T-helper 1 cell treated with Interleukin-12 subunit alpha and Interleukin-12 subunit beta and Interleukin-4 antibody, amounts not matched to agents 30 ng/mL and 1 ng/mL, for 36 hours (primary cell): ENCODE results near the gene DMBX1. TPM values are rescaled to one million over a fixed set of nuclear protein-coding genes. Genes with fewer than 3 reads are reported as not detected.

Source experiments
- intact Hi-C: fragments of 100-400 bp; cut with micrococcal nuclease; formaldehyde crosslinking; loops from one replicate; pipeline ENCODE4 v1.15.1; 2024
- total RNA-seq: library from RNA; stranded (reverse); gene quantifications from 2 replicates; pipeline ENCODE4 v1.2.3, GENCODE V29; 2022

Gene DMBX1
- total RNA-seq, 1 donor from 2014 or later = not detected

DNA sequence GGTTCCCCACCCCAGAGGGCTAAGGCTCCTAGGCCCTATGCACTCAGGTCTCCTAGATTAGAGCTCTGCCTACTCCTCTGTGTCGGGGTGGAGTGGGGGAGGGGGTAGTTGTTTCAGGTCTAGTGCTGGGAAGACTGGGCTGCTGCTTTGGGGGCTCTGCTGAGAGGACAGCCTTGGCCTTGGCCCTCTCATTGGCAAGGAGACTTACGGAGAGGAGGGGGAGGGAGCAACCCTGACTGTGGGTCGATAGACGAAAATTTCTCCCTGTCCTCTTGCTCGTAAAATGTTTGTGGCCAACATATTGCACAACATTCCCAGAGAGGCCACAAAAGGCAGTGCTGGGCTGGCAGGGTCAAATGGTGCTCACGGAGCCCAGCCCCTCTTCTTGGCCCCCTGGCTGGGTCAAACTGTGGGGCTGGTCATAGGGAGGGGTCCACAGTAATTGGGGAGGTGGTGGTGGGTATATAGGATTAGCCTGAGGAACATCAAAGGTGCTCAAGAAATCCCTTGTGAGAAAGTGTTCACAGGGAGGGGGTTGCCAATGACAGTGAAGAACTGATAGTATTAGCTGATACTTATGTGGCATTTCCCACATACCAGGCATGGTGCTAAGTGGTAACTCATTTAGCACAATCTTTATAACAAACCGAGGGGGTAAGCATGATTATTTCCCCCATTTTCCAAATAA lies 8.5 kb upstream of the DMBX1 start:
- intact Hi-C loops = no loop called here

- intact Hi-C loops = no loop called here
These were observed 7.7 kb upstream of the DMBX1 start for GRCh38 chr1:46481961-46482360.

- intact Hi-C loops = no loop called here
These were observed 6.0 kb upstream of the DMBX1 start for GRCh38 chr1:46483589-46483988.

GRCh38 chr1:46484783-46485490 lies 4.7 kb upstream of the DMBX1 start:
- intact Hi-C loops = no loop called here

DNA sequence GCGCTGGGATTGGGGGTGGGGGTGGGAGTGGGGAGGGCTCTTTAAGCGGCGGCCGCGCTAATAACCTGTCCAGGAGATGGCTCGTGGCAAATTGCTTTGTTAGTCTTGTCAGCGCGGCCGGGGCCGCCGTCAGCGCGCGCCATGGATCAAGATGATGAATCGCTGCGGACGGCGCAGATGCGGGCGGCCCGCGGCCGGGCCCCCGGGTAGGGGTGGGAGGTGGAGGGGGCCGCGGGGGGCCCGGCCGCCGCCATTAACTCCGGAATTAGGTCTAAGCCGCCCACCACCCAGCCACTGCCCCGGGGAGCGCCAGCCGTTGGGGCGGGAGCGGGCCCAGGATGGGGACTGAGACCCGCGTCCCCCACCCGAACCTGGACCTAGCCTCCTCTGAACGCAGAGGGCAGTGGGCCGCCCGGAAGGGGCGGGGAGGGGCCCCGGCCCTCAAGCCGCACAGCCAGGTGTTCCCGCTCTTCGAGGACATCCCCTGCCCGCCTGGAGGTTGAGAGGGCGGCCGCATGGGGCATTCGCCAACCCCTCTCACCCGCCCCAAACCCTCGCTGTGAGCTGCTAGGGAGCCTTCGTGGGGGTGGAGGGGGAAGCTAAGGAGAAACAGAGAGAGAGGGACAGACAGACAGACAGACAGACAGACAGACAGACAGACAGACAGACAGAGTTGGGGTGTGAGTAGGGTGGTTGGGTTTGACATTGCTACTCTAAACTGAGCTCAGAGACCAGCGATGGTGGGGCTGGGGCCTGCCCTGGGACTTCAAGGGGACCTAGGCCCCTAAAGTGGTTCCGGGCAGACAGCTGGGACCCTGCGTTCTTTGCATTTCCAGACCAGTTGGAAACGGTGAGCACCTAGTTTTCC lies 3.8 kb upstream of the DMBX1 start:
- intact Hi-C loops = no loop called here

GRCh38 chr1:46486432-46487015 lies 3.1 kb upstream of the DMBX1 start:
- intact Hi-C loops = no loop called here

- intact Hi-C loops = no loop called here
These were observed 1.8 kb upstream of the DMBX1 start for GRCh38 chr1:46487818-46488218.

- intact Hi-C loops = no loop called here
These were observed 1.1 kb upstream of the DMBX1 start for GRCh38 chr1:46488343-46489168.

DNA sequence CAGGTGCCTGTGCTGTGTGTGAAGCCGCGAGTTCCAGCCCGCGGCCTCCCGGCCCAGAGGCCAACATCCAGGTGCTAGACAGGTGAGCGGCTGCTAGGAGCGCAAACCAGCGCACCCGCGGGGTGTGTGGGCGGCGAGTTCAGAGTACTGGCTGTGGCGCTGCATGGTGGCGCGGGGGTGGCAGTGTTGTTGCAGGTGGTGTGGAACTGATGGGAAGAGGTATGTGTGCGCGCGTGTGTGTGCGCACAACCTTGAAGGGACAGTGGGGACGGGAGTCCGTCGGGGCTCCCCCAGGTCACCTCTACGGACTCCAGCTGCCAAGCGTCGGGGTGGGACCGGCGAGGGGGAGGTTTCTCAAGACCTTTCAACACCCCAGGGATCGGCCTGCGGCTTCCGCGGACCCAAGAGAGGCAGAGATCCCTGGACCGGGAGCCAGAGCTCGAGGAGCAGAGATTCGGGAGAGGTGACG lies 433 bp upstream of the DMBX1 start:
- intact Hi-C loops = no loop called here

DNA sequence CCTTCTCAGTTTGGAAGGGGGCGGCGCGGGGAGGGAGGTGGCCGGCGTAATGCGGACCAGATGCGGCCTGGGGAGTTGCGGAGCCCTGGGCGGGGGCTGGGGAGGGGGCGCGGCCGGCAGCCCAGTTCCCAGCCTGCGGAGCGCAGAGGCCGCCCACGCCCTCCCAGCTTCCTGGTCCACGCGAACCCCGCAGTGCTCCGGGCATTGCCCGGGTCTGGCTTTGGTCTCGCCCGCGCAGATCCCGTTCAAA lies 695 bp downstream of the DMBX1 start:
- intact Hi-C loops = loop anchor here (2.0 to 10.0 kb wide), 2 partner anchors 742 to 944 kb away; partner anchors contain the start of genes FOXD2 and TAL1

DNA sequence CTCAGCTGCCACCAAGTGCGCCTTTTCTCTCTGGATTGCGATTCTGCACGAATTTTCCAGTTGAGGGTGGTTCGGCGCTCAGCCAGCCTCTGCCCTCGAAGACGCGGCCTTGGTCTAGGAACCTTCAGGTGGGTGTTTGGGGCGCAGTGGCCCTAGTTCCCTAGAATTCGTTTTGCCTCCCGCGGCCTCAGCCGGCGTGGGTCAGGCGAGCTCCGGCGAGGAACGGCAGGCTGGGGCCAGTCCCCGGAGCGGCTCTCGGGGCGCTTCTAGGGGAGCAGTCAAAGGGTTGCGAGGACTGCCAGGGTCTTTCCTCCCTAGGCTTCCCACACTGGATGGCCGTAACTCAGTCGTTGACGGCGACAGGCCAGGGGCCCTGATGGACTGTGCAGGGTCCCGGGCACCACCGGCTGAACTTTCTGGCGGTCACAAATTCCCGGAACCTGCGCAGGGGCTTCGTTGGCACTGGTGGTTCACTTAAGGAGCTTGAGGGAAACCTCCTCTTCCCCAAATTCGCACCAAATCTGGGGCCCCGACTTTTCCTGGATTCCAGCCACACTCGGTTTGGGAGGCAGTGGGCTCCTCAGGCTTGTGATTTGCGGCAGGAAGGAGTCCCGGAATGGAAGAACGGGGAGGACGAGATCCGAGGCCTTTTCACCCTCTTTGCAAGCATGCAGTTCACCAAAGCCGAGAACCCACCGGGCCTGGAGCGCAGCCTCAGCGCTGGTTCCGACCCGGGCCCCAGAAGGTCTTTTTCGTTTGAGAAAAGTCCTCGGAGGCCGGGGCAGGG lies 1.2 kb downstream of the DMBX1 start:
- intact Hi-C loops = loop anchor here (2.0 to 10.0 kb wide), 2 partner anchors 742 to 944 kb away; partner anchors contain the start of genes FOXD2 and TAL1

GRCh38 chr1:46491443-46492268 lies 2.0 kb downstream of the DMBX1 start:
- intact Hi-C loops = loop anchor here (2.0 to 10.0 kb wide), 2 partner anchors 741 to 943 kb away; partner anchors contain the start of genes FOXD2 and TAL1

DNA sequence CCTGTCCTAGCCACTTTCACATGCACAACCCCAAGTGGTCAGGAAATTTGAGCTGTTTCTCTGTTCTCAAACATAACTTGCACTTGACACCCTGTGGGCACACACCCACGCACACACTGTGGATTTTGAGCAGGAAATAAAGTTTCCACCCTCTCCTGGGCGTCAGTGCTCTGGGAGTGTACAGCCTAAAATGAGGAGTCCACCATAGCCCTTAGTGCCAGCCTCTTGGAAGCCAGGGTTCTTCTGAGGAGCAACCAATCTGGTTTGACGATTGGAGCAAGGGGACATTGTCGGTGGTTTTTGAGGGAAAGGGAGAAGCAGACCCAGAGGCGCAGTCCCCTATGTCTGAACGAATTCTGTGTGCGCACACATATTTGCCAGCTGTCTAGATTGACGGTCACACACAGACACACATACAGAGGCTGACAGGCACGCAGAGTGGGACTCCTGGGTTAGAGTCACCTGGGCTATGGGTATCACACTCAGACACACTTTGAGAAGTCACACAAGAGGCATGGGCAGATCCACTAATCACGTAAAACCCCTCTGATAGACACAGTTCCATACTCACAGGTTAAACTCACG lies 2.7 kb downstream of the DMBX1 start:
- intact Hi-C loops = loop anchor here (10.0 kb wide), 1 partner anchor 942 kb away; the partner anchor contains the start of gene FOXD2

DNA sequence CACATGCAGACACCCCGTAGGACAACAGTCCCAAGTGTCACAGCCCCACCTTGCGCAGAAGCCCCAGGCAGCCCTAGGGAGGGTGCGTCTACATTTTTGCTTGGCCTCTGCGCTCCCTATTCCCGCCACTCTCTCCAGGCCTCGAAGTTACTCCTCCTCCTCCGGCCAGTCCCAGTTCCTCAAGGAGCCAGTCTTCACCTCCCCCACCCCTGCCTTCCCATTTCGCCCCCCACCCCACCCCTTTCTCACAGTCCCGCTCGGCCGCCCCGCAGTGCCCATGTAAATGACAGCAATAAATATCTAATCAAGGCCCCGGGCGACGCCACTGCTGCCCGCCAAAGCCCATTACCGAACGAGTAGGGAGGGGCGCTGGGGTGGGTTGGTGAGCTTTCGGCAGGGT lies 3.2 kb downstream of the DMBX1 start:
- intact Hi-C loops = loop anchor here (10.0 kb wide), 1 partner anchor 942 kb away; the partner anchor contains the start of gene FOXD2

GRCh38 chr1:46493316-46494032 lies 3.8 kb downstream of the DMBX1 start:
- intact Hi-C loops = loop anchor here (10.0 kb wide), 1 partner anchor 941 kb away; the partner anchor contains the start of gene FOXD2

GRCh38 chr1:46494910-46495309 lies 5.3 kb downstream of the DMBX1 start:
- intact Hi-C loops = loop anchor here (10.0 kb wide), 1 partner anchor 940 kb away; the partner anchor contains the start of gene FOXD2

GRCh38 chr1:46495778-46496177 lies 6.1 kb downstream of the DMBX1 start:
- intact Hi-C loops = loop anchor here (10.0 kb wide), 1 partner anchor 939 kb away; the partner anchor contains the start of gene FOXD2
